Ramos (cell line): ENCODE data around the gene ZXDC.

Experiments
- in situ Hi-C: fragments of 300-500 bp; cut with MboI; formaldehyde crosslinking; loops from one replicate; pipeline ENCODE4 v1.14.3; 2022; ENCODE audit warnings: low sequenced_read_pairs; ENCODE audit not compliant: unreplicated experiment

ZXDC gene

DNA sequence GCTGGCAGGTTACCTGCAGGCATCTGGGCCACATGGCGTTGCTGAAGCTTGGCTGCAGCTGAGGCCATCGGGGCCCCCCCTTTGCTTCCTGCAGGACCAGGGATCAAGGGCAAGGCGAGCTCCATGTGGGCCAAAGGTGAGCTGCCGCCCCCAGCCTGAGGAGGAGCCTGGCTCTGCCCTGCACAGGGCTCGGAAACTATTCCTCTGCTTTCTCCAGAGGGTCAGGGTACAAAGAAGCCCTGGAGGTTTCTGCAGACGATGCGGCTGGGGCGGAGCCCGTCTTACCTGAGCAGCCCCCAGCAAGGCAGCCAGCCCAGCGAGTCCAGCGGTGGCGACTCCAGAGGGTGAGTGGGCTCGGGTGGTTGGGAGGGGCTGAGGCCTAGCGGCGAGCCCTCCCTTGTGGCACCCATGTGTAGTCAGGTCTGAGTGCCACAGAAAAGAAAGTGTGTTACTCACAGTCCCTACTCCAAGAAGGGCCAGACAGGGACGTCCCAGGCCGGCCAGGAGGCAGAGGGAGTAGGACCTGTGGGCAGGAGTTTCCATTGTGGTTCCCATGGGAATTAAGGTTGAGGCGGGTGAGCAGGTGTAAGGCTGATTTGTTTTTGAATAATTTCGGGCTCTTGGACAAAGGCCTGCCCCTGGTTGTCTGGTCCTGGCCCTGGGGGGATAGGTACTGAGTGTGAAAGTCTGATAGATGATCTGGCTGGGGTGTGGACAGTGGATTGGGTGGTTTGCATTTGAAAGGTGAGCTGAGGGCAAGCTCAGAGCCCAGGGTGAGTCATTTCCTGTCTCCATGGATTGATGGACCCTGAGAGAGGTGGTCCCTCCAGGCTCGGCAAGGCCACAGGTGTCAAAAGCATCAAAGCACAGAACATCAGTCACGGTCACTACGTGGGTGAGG, 55.6 kb downstream of the ZXDC start:
- in situ Hi-C loops, result no loop called here

DNA sequence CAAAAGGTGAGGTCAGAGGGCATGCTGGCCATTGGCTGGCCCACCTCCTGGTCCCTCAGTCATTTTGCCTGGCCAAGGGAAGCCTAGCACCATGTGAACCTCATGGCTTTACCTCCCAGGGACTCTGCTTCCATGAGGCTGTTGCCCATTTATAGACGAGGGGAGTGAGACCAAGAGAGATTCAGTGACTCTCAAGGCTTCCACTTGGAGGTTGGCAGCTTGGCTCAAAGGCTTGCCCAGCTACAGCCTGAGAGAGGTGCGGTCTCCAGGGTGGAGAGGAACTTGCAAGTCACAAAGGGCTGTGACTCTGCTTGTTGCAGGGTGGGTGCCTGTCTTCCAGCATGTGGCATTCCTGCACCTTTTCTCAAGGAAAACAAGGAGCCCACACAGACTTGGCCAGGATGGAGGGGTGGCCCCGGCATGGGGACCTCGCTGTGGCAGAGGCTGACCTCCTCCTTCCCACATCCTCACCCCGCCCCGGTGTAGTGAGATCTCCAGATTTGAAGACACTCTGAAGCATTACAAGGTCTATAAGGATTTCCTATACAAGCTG, 56.5 kb downstream of the ZXDC start:
- in situ Hi-C loops, result no loop called here

DNA sequence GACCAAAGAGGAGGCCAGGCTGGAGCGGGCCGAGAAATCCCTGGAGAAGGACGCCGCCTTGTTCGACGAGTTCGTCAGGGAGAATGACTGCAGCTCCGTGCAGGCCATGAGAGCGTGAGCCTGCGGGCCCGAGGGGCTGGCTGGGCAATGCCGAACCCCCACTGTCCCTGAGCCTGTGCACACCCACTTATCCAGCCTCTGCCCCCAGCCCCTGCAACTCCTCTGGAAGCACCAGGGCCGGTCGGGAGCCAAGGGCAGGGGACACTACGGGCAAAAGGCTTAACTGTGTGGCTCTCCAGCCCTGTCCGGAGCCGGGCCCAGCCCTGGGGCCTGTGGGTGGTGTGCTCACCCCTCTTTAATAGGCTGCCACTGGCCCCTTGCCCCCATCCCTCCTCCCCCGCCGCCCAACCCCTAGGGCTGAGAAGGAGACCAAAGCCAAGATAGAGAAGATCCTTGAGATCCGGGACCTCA, 57.0 kb downstream of the ZXDC start:
- in situ Hi-C loops, result no loop called here

DNA sequence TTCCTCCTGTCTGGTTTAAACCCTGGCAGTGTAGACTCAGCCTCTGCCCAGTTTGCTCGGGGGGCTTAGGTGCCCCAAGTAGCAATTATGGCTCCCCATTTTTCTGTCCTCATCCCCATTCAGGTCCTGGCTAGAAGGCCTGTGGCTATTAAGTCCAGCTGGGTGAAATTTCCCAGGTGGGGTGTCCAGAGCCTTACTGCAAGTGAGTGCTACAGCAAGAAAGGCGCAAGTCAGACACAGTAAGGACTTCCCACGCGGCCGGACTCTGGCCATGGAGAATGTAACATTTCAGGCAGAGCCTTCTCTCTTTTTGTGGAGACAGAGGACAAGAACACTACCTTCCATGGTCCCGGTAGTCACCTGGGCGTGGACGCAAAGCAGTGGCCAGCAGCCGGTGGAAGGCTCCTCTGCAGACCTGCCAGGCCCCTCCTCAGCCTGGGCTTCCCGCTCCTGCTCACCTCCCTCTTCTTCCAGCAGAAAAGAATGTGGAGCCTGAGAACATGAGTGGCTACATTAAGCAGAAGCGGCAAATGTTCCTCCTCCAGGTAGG, 57.6 kb downstream of the ZXDC start:
- in situ Hi-C loops, result no loop called here

DNA sequence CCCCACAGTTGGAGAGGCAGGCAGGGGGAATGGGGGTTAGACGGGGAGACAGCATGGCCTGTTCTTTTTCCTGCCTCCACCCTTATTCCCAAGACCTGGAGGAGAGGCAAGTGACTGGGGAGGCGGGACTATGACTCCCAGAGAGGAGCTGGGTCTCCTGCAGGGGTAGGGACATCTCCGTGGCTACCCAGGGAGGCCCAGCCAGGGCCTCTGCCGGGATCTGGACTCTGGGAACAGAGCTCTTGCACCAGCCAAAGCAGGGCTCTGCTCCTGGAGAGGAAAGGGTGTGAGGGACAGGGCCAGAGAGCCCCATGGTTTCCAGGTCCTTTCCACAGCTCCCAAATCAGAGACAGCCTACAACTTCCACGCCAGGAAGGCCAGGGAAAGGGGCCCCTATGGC, 58.2 kb downstream of the ZXDC start:
- in situ Hi-C loops, result no loop called here

DNA sequence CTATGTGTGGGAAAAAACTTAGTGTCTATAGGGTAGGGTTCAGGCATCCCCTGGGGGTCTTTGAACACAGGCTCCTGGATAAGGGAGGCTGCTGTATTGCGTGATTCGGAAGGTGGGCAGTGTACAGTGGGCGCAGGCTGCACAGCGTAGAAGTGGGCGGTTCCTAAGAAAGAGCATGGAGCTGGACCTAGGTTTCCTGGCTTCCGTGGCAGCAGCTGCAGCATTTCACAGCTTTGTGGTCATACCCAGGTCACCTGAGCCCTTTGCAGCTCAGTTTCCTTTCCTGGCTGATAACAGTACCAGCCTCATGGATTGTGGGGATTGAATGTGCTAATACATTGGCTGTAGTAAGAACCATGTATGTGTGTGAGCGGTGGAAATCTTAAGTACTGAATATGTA, 58.7 kb downstream of the ZXDC start:
- in situ Hi-C loops, result no loop called here

DNA sequence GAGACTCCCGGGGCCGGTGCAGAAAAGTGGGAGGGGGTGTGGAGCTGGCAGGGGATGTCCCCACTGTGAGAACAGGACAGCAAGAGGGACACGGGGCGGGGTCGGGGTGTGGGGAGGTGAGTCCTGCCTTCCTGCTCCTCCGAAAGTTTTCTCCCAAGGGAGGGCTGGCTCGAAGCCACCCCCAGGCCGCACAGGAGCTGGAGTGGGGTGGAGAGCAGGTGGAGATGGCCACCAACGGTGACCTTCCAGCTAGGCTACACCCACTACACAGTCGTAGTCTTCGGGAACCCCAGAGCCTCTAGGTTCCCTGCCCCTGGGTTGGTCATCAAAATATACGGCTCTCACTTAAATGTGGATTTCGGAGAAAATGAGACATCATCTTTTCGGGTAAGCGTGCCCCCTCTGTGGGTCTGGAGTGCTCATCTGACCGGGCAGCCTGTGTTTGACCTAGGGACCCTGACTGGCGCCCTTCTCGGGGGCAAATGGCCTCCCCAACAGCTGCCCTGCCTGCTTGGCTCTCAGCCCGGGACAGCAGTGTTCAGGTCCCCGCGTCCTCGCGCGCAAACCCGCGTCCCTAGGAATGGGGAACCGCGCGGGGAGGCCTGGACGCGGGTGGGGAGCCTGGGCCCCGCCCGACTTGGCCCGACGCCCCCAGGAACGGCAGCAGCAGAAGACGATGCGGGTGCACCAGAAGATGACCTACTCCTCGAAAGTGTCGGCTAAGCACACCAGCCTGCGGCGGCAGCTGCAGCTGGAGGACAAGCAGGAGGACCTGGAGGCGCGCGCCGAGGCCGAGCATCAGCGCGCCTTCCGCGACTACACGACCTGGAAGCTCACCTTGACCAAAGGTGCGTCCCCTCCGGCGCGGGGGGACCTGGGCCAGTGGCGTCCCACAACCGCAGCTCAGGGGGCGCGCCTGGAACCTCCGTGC, 59.8 kb downstream of the ZXDC start:
- in situ Hi-C loops, result no loop called here

DNA sequence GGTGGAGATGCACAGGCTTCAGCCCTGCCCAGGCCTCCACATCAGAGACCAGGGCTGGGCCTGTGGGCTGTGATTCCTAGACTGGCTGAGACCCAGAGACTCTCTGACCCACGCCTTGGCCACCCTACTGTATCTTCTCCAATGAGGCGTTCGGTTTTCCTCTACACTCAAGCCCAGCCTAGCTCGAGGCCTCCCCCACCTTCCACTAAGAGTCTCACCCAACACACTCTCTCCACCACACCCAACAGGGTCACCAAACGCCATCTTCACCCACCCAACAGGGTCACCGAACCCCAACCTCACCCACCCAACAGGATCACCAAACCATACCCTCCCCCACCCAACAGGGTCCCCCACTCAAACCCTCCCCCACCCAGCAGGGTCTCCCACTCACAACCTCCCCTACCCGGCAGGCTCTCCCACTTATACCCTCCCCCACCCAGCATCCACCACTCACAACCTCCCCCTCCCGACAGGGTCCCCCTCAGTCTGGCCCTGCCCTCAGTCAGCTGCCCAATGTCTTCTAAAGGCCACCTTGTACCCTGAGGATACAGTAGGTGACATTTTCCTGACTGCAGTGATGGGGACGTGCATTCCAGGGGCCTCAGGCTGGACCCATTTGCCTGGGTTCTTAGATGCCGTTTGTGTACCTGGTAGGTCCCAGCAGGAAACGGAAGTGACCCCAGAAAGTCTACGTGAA, 60.6 kb downstream of the ZXDC start:
- in situ Hi-C loops, result no loop called here

DNA sequence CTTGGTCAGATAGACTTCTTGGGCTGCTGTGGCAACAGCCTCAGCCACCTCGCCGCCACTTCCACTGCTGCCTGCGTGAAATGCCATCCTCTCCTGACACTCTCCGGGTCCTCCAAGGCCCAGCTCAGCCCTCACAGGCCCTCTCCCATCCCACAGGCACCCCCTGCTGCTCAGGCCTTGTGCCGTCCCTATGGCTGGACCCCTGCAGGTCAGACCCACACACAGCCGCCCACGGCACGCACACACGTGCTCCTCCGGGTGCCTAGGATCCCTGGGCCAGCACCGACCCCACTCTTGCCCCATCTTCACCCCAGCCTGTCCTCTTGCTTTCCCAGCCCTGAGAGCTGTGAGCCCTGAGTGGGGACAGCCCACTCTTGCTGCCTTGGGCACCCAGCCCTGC, 61.3 kb downstream of the ZXDC start:
- in situ Hi-C loops, result no loop called here

DNA sequence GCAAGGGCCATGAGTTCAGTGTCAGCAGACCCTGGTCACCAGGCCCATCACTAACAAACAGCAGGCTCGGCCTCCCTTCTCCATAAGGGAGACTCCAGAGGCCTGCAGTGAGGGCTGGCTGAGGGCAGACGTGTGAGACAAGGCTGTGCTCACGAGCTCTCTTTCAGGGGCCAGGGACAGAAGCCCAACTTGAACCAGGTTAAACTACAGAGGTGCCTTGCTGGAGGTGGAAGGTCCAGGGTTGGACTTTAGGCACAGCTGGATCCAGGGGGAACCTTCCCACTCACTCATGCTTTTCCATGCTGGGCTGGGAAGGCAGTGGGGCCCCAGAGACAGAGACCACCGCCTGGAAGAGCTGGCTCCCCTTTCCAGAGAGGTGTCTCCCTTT, 62.0 kb downstream of the ZXDC start:
- in situ Hi-C loops, result no loop called here

DNA sequence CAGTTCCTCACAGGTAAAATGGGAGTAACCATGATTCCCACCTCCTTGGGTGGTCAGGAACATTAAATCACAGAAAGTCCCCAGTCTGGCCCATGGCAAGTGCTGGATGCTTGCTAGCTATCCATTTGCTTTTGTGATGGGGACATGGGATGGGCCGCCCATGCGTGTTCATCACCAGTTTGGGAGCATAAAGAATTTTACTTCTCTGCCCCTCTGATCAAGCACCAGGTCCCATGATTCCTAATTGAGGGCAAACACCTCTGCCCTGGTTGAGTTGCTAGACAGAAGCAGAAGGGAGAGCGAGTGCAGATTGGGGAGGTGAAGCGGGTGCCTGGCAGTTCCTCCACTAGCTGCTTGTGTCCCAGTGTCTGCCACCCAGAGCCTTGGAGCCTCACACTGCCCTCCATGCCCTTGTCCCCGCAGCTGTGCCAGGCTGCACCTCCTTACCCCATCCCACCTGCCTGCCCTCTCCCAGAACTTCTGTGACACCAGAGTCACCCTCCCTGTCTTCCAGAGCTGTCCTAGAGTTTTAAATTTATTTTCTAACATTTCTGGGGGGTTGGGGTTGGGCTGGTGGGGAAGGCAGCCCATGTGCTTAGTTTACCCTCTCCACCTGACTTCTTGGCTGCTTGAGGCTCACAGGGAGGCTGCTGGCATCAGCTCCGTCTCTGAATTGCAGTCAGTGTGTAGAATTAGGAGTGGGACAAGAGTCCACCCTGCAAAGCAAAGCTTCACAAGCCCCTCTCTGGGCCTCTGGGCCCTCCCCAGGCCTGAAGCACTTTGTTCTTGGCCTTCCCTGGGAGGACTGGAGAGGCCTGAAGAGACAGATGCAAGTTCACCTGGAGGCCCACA, 62.6 kb downstream of the ZXDC start:
- in situ Hi-C loops, result no loop called here

DNA sequence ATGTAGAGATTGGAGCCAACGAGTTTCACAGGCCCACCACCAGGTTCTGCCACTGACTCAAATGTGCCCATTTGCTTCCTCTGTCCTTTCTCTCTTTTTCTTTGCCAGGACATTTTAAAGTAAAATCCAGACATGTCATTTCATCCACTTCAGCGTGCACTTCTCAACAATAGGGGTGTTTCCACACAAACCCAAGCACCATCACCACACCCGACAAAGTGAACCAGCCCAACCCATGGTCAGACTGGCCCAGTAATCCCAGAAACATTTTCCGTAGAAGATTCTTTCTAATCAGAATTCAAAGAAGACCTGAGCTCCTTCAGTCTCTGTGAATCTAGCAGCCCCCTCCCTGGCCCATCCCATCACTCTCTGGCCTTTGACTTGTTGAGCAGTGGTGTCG, 67.6 kb downstream of the ZXDC start:
- in situ Hi-C loops, result no loop called here

DNA sequence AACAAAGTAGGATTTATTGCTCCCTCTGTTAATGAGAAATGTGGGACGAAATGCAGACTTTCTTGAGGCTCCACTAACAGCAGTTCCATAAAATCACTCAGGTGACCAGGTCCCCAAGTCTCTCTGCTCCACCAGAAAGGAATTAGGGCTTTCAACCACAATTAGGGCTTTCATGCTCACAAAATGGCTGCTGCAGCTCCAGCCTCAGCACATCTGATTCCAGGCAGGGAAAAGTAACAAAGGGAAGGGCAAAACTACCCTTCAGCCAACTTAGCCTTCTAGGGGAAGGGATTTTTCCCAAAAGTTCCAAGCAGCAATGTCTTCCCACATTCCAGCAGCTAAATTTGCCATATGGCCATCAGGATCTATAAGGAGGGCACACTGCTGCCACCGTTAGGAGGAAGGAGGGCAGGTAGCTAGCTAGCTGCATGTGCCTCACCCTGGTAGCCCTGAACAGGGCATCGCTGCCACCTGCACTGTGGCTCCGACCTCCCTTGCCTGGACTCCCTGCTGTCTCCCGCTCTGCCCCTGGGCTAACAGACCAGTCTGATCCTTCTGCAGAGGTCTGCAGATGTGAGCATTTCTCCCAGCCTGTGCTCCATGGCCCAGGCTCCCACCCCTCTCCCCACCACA, 68.2 kb downstream of the ZXDC start:
- in situ Hi-C loops, result no loop called here

DNA sequence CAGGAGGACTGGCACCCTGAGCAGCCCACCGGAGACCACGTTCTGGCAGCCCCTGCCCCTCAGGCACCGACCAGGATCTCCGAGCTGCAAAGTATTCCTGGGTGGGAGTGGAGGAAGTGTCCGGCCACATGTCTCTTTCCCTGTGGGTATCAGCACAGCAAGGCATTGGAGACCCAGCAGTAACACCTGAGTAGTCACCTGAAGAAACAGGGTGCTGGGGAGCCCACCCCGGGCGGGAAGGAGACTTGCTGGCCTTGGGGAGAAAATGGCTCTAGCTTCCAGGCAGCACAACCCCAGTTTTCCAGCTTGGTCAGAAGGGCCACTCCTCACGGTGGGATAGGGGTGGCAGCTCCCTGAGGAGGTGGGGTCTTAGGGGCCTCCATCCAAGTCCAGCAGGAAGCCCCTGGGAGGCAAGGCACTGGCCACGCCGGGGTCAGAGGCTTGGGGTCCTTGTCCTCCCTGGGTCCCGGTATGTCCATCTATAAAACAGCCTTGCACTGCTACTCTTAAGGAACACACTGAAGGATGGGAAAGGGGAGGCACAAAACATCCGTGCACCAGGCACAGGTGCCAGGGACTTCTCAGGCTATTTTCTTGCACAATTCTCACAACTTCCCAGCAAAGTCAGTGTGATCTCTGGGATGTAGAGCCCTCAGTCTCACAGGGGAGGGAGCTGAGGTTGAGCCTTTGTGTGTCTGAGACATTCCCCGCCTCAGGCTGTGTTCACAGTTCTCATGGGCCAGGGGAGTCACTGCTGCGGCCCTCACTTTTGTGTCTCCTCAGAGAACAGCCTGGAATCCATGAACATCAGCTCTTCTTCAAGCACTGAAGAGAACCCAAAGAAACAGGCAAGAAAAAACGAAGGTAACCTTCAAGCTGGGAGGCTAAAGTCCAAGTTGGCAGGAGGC, 69.0 kb downstream of the ZXDC start:
- in situ Hi-C loops, result no loop called here

DNA sequence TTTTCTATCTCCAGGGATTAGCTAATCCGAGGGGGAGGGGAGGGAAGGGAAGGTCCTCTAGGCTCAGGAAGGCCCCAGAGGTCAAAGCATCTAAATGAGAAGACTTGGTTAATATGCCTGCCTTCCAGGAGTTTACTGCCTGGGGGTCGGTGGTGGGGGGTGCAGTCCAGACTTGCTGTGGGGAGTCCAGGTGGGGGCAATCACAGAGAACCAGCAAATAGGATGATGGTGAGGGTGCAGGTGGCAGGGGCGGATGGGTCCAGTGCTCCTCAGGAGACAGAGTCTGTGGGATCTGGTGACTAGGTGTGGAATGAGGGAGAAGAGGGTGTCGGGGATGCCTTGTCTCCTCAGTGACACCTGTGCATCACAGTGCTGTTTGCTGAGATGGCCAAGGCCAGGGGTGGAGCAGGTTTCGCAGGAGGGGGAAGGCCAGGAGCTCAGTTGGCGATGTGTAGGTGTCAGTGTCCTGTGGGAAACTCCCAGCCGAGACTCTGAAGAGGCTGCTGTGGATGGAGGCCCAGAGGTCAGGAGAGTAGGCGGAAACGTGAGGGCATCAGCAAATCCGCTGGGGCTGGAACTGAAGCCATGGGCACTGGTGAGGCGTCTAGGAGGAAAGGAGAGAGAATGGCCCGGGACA, 72.9 kb downstream of the ZXDC start:
- in situ Hi-C loops, result no loop called here

DNA sequence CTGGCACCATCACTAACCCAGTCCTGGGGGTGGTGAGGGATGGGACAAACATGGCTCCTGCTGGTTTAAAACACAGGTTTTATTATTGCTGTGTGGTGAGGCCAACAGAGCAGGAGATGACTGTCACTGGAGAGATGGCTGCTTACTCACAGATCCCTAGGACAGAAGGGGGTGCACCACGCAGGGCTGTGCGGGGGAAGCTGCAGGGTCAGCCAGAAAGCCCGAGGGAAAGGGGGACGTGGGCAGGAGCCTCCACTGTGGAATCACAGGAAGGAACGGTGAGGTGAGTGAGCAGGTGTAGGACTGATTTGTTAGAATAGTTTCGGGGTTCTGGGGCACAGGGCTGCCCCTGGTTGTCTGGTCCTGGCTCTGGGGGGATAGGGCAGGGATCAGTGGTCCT, 73.5 kb downstream of the ZXDC start:
- in situ Hi-C loops, result no loop called here

DNA sequence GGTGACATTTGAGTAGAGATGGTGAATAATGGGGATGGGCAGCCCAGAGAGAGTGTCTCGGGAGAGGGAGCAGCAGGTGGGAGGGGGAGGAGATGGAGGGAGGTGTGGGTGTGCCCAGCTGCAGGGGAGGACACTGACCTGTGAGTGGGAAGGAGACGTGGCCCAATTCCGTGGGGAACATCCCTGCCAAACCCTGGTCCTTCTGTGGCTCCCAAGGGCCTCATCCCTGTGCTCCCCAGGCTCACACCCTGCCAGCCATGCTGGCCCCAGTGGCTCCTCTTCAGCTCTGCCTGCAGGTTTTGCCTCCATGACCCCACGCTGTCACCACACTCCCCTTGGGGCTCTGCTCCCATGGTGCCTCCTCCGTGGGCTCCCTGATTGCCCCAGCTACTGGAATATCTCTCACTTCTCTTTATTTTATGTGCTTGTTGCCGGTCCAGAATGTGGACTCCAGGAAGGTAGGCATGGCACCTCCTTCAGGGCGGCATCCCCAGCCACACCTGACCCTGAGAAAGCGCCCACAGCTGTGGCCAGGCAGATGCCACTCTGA, 74.0 kb downstream of the ZXDC start:
- in situ Hi-C loops, result no loop called here
